MM.1S (cell line): ENCODE measurements around the gene FRMD4B.
"Not testable (repeated sequence)": the region's sequence is repeated elsewhere in the genome, so short reads cannot be mapped to it uniquely, and the experiment has no call there.

ENCODE experiments used
- DNase-seq: peaks from one replicate; pipeline ENCODE4 v3.0.0-alpha.2; 2015
- H2AFZ ChIP-seq: fragments of 300-600 bp; sonication (generic); 2 replicates; pipeline ENCODE4 v1.6.0; 2016; ENCODE audit warnings: antibody characterized with exemption, low read length
- H3F3A ChIP-seq: fragments of 300-600 bp; sonication (generic); 2 replicates; pipeline ENCODE4 v1.6.1; 2016; ENCODE audit warnings: mild to moderate bottlenecking, antibody characterized with exemption, low read length, moderate library complexity, mixed read lengths; ENCODE audit not compliant: insufficient read depth
- H3K27ac ChIP-seq: fragments of 300-600 bp; sonication (generic); 2 replicates; pipeline ENCODE4 v1.5.1; 2016; ENCODE audit warnings: mild to moderate bottlenecking, low read length
- H3K27me3 ChIP-seq: fragments of 300-600 bp; sonication (generic); replicated peaks from 2 replicates; pipeline ENCODE4 v1.6.0; 2016; ENCODE audit warnings: low read length; ENCODE audit not compliant: insufficient read depth
- H3K36me3 ChIP-seq: fragments of 300-600 bp; sonication (generic); replicated peaks from 2 replicates; pipeline ENCODE4 v1.6.1; 2016; ENCODE audit warnings: mild to moderate bottlenecking, low read length, mixed read lengths; ENCODE audit not compliant: insufficient read depth
- H3K4me1 ChIP-seq: fragments of 300-600 bp; sonication (generic); 2 replicates; pipeline ENCODE4 v1.6.1; 2016; ENCODE audit warnings: low read length, mixed read lengths
- H3K4me2 ChIP-seq: fragments of 300-600 bp; sonication (generic); 2 replicates; pipeline ENCODE4 v1.6.0; 2016; ENCODE audit warnings: low read depth, low read length
- H3K4me3 ChIP-seq: fragments of 300-600 bp; sonication (generic); 2 replicates; pipeline ENCODE4 v1.5.1; 2016; ENCODE audit warnings: low read length, mixed read lengths
- H3K79me2 ChIP-seq: fragments of 300-600 bp; sonication (generic); 2 replicates; pipeline ENCODE4 v1.6.1; 2016; ENCODE audit warnings: mixed run types, low read length, mixed read lengths
- H3K9ac ChIP-seq: fragments of 300-600 bp; sonication (generic); 2 replicates; pipeline ENCODE4 v1.6.1; 2016; ENCODE audit warnings: low read length, mixed read lengths
- H3K9me2 ChIP-seq: fragments of 300-600 bp; sonication (generic); replicated peaks from 2 replicates; pipeline ENCODE4 v1.6.1; 2016; ENCODE audit warnings: mild to moderate bottlenecking, low read length, mixed read lengths; ENCODE audit not compliant: insufficient read depth
- H3K9me3 ChIP-seq: fragments of 300-600 bp; sonication (generic); replicated peaks from 2 replicates; pipeline ENCODE4 v1.6.1; 2016; ENCODE audit warnings: mild to moderate bottlenecking, low read length, mixed read lengths; ENCODE audit not compliant: insufficient read depth
- H4K20me1 ChIP-seq: fragments of 300-600 bp; sonication (generic); 2 replicates; pipeline ENCODE4 v1.6.1; 2016; ENCODE audit warnings: mild to moderate bottlenecking, low read length, moderate library complexity, mixed read lengths; ENCODE audit not compliant: insufficient read depth
- CTCF ChIP-seq: fragments of 300-600 bp; sonication (generic); IDR thresholded peaks from 2 replicates; pipeline ENCODE4 v1.5.1; 2016; ENCODE audit warnings: antibody characterized with exemption, low read length, mixed read lengths
- EZH2 ChIP-seq: fragments of 300-600 bp; sonication (generic); optimal IDR thresholded peaks from 2 replicates; pipeline ENCODE3; 2017; ENCODE audit warnings: low read depth, mild to moderate bottlenecking, antibody characterized with exemption, low read length, mixed read lengths
- EZH2phosphoT487 ChIP-seq: fragments of 300-600 bp; sonication (generic); IDR thresholded peaks from 2 replicates; pipeline ENCODE4 v1.6.1; 2018; ENCODE audit warnings: antibody characterized with exemption, low read length

The FRMD4B gene

GRCh38 chr3:69283913-69284611, 101.8 kb downstream of the FRMD4B start:
- no peak for DNase-seq
- Histone ChIP-seq H3K4me3 (no peak overlapping the region), H3K9me3 (no peaks in the 10 kb centered on the region), H4K20me1 (no peaks in the 10 kb centered on the region), H2AFZ (no peak overlapping the region), H3K36me3 (no peaks in the 10 kb centered on the region), H3F3A (peaks cover 18% of the 10 kb centered on the region), H3K27ac (no peak overlapping the region), H3K4me2 (no peak overlapping the region), H3K9me2 (no peaks in the 10 kb centered on the region), H3K4me1 (peaks cover 25% of the 10 kb centered on the region), H3K27me3 (0 out of 2 replicates have a peak, but pooled peaks cover 2% of the 10 kb centered on the region), H3K9ac (no peak overlapping the region), H3K79me2 (no peaks in the 10 kb centered on the region)
- no peak for TF ChIP-seq EZH2
- TF ChIP-seq EZH2phosphoT487 = no peak
- TF ChIP-seq CTCF = no peak

- no peak for DNase-seq
- no peaks in the 10 kb centered on the region for H3K36me3 ChIP-seq
- no peak for TF ChIP-seq CTCF
- no peak for TF ChIP-seq EZH2phosphoT487
- TF ChIP-seq EZH2 = no peak
- no peak overlapping the region for H3K4me3 ChIP-seq
- 0 out of 2 replicates have a peak, but pooled peaks cover 2% of the 10 kb centered on the region for H3K27me3 ChIP-seq
- peaks cover 19% of the 10 kb centered on the region for H3K4me1 ChIP-seq
- no peak overlapping the region for H3K4me2 ChIP-seq
- no peaks in the 10 kb centered on the region for H3K79me2 ChIP-seq
- no peaks in the 10 kb centered on the region for H3K9me2 ChIP-seq
- no peak overlapping the region for H3K27ac ChIP-seq
- H2AFZ ChIP-seq = no peak overlapping the region
- peaks cover 12% of the 10 kb centered on the region for H3F3A ChIP-seq
- H4K20me1 ChIP-seq = no peaks in the 10 kb centered on the region
- no peak overlapping the region for H3K9ac ChIP-seq
- no peaks in the 10 kb centered on the region for H3K9me3 ChIP-seq
These were observed 102.4 kb downstream of the FRMD4B start for GRCh38 chr3:69283496-69283895.

- no peak overlapping the region for H3K27ac ChIP-seq
- H3K4me1 ChIP-seq = peaks cover 6% of the 10 kb centered on the region
- no peaks in the 10 kb centered on the region for H3F3A ChIP-seq
- DNase-seq = no peak
- H3K79me2 ChIP-seq = no peaks in the 10 kb centered on the region
- H3K27me3 ChIP-seq = 0 out of 2 replicates have a peak, but pooled peaks cover 2% of the 10 kb centered on the region
- H3K4me2 ChIP-seq = no peak overlapping the region
- H3K9me2 ChIP-seq = no peaks in the 10 kb centered on the region
- H3K4me3 ChIP-seq = no peak overlapping the region
- no peak overlapping the region for H2AFZ ChIP-seq
- TF ChIP-seq EZH2 = no peak
- TF ChIP-seq EZH2phosphoT487 = no peak
- TF ChIP-seq CTCF = no peak
- no peak overlapping the region for H3K9ac ChIP-seq
- H4K20me1 ChIP-seq = no peaks in the 10 kb centered on the region
- H3K9me3 ChIP-seq = no peaks in the 10 kb centered on the region
- no peaks in the 10 kb centered on the region for H3K36me3 ChIP-seq
These were observed 103.7 kb downstream of the FRMD4B start for GRCh38 chr3:69282181-69282580.

GRCh38 chr3:69277403-69277802, 108.5 kb downstream of the FRMD4B start:
- not testable (repeated sequence) for H3K9me2 ChIP-seq, H3F3A ChIP-seq, H3K9me3 ChIP-seq, H4K20me1 ChIP-seq, H3K36me3 ChIP-seq, H3K4me3 ChIP-seq, H3K27ac ChIP-seq, H2AFZ ChIP-seq, H3K27me3 ChIP-seq, H3K4me1 ChIP-seq, H3K9ac ChIP-seq, DNase-seq, H3K79me2 ChIP-seq, H3K4me2 ChIP-seq
